Right lobe of liver (tissue), 4 donors: ENCODE data around the gene ANLN.

Source experiments
- POLR2A ChIP-seq: fragments of 450-650 bp; IDR thresholded peaks from one replicate; pipeline ENCODE4 v1.6.1; 2017; ENCODE audit warnings: antibody characterized with exemption, mild to moderate bottlenecking
- TF ChIP-seq, protein P1 (sequence below), 4 donors: fragments of 200-600 bp in 3 of 4; fragments of 450-650 bp in 1 of 4; IDR thresholded peaks; one replicate each; pipeline versions ENCODE4 v1.5.1 to v1.8.0; 2016 to 2022; ENCODE audit warnings: antibody characterized with exemption in 4 of 4, mild to moderate bottlenecking in 2 of 4
- donor health status: DM: no; HTN: no; CAD: no.
- donor health status: DM: no; HTN: no; CAD: no.
- donor health status: DM: no; HTN: yes; CAD: no.

DNA sequence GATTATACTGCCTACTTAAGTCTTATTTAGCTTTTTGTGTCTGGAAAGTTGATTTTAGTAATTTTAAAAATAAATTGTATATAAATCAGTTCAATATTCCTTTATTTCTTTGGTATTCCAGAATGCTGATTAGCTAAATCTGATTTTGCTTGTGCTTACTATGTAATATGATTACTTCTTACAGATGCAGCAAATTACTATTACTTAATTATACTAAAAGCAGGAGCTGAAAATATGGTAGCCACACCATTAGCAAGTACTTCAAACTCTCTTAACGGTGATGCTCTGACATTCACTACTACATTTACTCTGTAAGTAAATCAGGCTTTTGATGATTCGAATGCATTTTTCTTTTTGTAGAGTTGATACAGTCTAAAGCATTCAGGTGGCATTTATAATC lies 34.0 kb downstream of the ANLN start:
- TF ChIP-seq, protein P1, sequence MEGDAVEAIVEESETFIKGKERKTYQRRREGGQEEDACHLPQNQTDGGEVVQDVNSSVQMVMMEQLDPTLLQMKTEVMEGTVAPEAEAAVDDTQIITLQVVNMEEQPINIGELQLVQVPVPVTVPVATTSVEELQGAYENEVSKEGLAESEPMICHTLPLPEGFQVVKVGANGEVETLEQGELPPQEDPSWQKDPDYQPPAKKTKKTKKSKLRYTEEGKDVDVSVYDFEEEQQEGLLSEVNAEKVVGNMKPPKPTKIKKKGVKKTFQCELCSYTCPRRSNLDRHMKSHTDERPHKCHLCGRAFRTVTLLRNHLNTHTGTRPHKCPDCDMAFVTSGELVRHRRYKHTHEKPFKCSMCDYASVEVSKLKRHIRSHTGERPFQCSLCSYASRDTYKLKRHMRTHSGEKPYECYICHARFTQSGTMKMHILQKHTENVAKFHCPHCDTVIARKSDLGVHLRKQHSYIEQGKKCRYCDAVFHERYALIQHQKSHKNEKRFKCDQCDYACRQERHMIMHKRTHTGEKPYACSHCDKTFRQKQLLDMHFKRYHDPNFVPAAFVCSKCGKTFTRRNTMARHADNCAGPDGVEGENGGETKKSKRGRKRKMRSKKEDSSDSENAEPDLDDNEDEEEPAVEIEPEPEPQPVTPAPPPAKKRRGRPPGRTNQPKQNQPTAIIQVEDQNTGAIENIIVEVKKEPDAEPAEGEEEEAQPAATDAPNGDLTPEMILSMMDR (IDR thresholded peaks at IDR 0.05), result no peak
- TF ChIP-seq POLR2A, result no peak
